Stomach (tissue), 9 donors: ENCODE data around the gene RBFOX2. TPM values are rescaled to one million over a fixed set of nuclear protein-coding genes. Genes with fewer than 3 reads are reported as not detected.

Source experiments
- DNase-seq, 2 donors: peaks; one replicate each; pipeline versions ENCODE4 v3.0.0 to v3.0.0-alpha.2; 2013 to 2019
- H3K27ac ChIP-seq, 5 donors: fragments of 200-600 bp in 4 of 5; sonication (generic) in 4 of 5; one replicate each; pipeline ENCODE4 v1.5.1; 2013 to 2019; ENCODE audit warnings: mild to moderate bottlenecking in 1 of 5, moderate library complexity in 1 of 5
- H3K27me3 ChIP-seq, 3 donors: fragments of 200-600 bp; sonication (generic); one replicate each; pipeline ENCODE4 v1.5.1; 2017 to 2019; ENCODE audit warnings: mixed run types in 1 of 3
- H3K36me3 ChIP-seq, 4 donors: fragments of 200-600 bp; sonication (generic); 1 replicate in 3 of 4; 2 replicates in 1 of 4; pipeline ENCODE4 v1.5.1; 2016 to 2019
- H3K4me1 ChIP-seq, 4 donors: fragments of 200-600 bp; sonication (generic); one replicate each; pipeline ENCODE4 v1.5.1; 2016 to 2019
- H3K4me3 ChIP-seq, 4 donors: fragments of 200-600 bp; sonication (generic) in 3 of 4; one replicate each; pipeline ENCODE4 v1.5.1; 2016 to 2019; ENCODE audit warnings: mild to moderate bottlenecking in 1 of 4
- H3K9me3 ChIP-seq, 4 donors: fragments of 200-600 bp; sonication (generic); one replicate each; pipeline ENCODE4 v1.5.1; 2016 to 2019
- EP300 ChIP-seq: sonication (generic); formaldehyde crosslinking; IDR thresholded peaks from one replicate; pipeline ENCODE4 v1.6.1; 2017; ENCODE audit warnings: antibody characterized with exemption
- POLR2A ChIP-seq, 4 donors: fragments of 450-650 bp; IDR thresholded peaks; one replicate each; pipeline ENCODE4 v1.6.1; 2016; ENCODE audit warnings: antibody characterized with exemption in 4 of 4, control low read depth in 2 of 4, mild to moderate bottlenecking in 1 of 4, moderate library complexity in 1 of 4
- POLR2AphosphoS5 ChIP-seq, 3 donors: sonication (generic); formaldehyde crosslinking; IDR thresholded peaks; one replicate each; pipeline ENCODE4 v1.6.1; 2016; ENCODE audit warnings: antibody characterized with exemption in 3 of 3
- WGBS, 5 donors: extraction: QIAGEN DNeasy Blood & Tissue Kit in 3 of 5; methylation state at CpG; one replicate each; pipeline versions ENCODE4 v1.1.5 to v1.1.7; 2013 to 2018; 5-methylcytosine and 5-hydroxymethylcytosine counted together
- intact Hi-C: fragments of 100-400 bp; cut with DNase I; formaldehyde crosslinking; loops from one replicate; pipeline ENCODE4 v1.15.1; 2023; ENCODE audit warnings: low total_unique reads
- polyA plus RNA-seq, 3 donors: library from polyadenylated mRNA; stranded (reverse); fragments of 200-250 nt; gene quantifications; one replicate each; pipeline ENCODE4 v1.2.3, GENCODE V29; 2013
- total RNA-seq, 5 donors: library from RNA; depleted of rRNA; stranded (reverse); fragments of >200 nt; gene quantifications; one replicate each; pipeline versions ENCODE4 v1.1.0 to v1.2.3, GENCODE V29; 2014 to 2016
- TF ChIP-seq, protein P1 (sequence below), 7 experiments: fragments of 450-650 bp in 4 of 7; fragments of 200-600 bp in 3 of 7; sonication (generic) in 3 of 7; IDR thresholded peaks; one replicate each; pipeline ENCODE4 v1.5.1; 2016 to 2019; ENCODE audit warnings: antibody characterized with exemption in 7 of 7, control low read depth in 2 of 7, mild to moderate bottlenecking in 1 of 7
- donor health status: healthy with polysubstance abuse.
- donor health status: Bipolar disorder and iron deficiency.
- donor health status: healthy.

The RBFOX2 gene
- total and polyA plus RNA-seq, 8 donors = 14.9 to 176 (median 46.7) TPM

DNA sequence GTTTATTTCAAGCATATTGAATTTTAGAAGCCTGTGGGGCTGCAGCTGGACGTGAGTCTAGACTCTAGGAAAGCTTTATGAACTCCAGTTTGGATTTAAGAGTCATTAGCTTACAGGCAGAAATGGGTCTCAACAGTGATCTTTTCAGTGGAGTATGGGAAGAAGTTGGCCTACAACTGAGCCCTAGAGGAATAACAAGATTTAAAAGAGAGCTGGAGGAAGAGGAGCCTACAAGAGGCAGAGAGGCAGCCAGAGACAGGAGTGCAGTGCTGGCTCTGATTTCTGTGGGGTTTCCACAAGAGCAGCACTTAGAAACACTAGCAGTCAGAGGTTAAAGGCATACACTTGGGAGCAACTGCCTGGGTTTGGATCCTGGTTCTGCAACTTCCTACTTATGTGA is 293.1 kb downstream of the RBFOX2 start:
- intact Hi-C loops = no loop called here
- TF ChIP-seq EP300 (no peak), POLR2A (IDR thresholded peaks at IDR 0.05) (no peak), POLR2AphosphoS5 (IDR thresholded peaks at IDR 0.05) (no peak)
- TF ChIP-seq, protein P1, sequence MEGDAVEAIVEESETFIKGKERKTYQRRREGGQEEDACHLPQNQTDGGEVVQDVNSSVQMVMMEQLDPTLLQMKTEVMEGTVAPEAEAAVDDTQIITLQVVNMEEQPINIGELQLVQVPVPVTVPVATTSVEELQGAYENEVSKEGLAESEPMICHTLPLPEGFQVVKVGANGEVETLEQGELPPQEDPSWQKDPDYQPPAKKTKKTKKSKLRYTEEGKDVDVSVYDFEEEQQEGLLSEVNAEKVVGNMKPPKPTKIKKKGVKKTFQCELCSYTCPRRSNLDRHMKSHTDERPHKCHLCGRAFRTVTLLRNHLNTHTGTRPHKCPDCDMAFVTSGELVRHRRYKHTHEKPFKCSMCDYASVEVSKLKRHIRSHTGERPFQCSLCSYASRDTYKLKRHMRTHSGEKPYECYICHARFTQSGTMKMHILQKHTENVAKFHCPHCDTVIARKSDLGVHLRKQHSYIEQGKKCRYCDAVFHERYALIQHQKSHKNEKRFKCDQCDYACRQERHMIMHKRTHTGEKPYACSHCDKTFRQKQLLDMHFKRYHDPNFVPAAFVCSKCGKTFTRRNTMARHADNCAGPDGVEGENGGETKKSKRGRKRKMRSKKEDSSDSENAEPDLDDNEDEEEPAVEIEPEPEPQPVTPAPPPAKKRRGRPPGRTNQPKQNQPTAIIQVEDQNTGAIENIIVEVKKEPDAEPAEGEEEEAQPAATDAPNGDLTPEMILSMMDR (IDR thresholded peaks at IDR 0.05) = no peak

DNA sequence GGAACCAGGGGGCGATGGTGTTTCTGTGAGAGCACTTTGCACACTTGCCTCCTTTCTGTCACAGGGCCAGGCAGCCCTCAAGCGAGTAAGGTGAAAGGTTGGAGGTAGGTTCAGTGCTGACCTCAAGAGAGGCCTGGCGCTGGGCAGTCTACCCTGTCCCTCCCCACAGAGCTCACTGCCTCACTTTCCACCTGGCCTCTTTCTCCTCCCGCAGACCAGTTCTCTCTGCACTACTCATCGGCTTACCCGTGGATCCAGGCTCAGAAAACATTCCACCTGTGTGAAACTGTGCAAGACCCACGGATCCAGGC is 294.2 kb downstream of the RBFOX2 start:
- Histone ChIP-seq H3K27me3 (no peaks in the 10 kb centered on the region), H3K36me3 (peaks cover 3 to 24% (median 21%) of the 10 kb centered on the region in 4 donors), H3K27ac (no peak overlapping the region), H3K4me1 (no peaks in the 10 kb centered on the region), H3K9me3 (no peaks in the 10 kb centered on the region), H3K4me3 (no peak overlapping the region)
- no peak for DNase-seq
- TF ChIP-seq POLR2AphosphoS5 (IDR thresholded peaks at IDR 0.05) (no peak), POLR2A (IDR thresholded peaks at IDR 0.05) (no peak), EP300 (no peak)
- TF ChIP-seq, protein P1 (IDR thresholded peaks at IDR 0.05) = no peak
- WGBS, 5 donors = 74 to 87% (median 82%) methylated on average over 7 of the region's 7 CpGs
- intact Hi-C loops = no loop called here

More for the DNA sequence above, 293.1 kb downstream of the RBFOX2 start:
- Histone ChIP-seq H3K27me3 (no peaks in the 10 kb centered on the region), H3K27ac (no peak overlapping the region), H3K9me3 (no peaks in the 10 kb centered on the region), H3K36me3 (peaks cover 3 to 24% (median 21%) of the 10 kb centered on the region in 4 donors), H3K4me3 (no peak overlapping the region), H3K4me1 (no peaks in the 10 kb centered on the region)
- WGBS, 5 donors = 73 to 84% (median 79%) methylated on average over 1 of the region's 1 CpG
- no peak for DNase-seq

DNA sequence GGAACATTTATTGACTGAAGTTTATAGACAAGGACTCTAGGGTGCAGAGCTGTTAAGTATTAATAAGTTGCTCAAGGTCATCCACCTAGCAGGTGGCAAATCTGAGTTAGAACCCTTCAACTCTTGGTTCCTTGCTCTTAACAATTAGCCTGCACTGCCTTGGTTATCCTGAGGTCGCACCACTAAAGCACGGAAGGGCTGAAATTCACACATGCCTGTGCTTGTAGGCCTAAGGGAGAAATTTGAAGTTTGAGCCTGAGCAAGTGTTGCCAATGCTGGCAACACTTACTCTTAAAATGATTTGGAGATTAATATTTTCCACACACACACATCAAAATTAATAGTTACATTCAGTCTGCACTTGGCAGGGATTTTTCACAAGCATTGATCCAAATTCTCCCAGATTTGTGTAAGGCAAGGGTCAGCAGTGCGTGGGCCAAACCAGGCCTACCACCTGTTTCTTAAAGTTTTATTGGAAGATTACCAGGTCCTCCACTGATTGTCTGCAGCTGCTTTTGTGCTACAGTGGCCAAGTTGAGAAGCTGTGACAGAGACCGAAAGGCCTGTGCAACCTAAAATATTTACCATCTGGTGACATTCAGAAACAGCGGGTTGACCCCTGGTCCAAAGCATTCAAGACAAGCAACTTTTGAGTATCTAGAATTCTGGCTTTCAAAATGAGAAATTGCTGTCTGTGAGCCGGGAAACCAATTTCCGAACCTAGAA is 294.7 kb downstream of the RBFOX2 start:
- Histone ChIP-seq H3K4me1 (peaks cover 0 to 3% (median 0%) of the 10 kb centered on the region in 4 donors), H3K27me3 (no peaks in the 10 kb centered on the region), H3K36me3 (peaks cover 3 to 21% (median 17%) of the 10 kb centered on the region in 4 donors), H3K9me3 (no peaks in the 10 kb centered on the region), H3K4me3 (no peak overlapping the region), H3K27ac (no peak overlapping the region)
- intact Hi-C loops = no loop called here
- no peak for TF ChIP-seq POLR2A (IDR thresholded peaks at IDR 0.05)
- TF ChIP-seq POLR2AphosphoS5 (IDR thresholded peaks at IDR 0.05) = peak in 1 of 3 donors; percentile 3
- peak in 1 of 2 donors; percentile 57 for DNase-seq
- 62 to 77% (median 66%) methylated on average over 7 of the region's 7 CpGs for WGBS, 5 donors

DNA sequence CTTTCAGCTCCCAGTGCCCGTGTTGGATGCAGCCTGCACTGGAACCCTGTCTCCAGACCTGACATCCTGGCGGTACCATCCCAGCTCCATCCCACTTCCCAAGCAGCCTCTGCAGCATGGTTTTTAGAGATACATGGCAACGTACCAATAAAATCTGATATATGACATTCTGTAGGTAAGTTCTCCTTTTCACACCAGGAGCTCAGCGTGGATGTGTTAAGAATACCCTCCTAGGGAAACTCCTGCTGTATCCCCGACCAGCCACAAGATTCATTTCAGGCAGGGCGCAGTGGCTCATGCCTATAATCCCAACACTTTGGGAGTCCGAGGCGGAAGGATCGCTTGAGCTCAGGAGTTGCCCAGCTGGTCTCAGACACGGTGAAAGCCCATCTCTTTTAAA is 295.6 kb downstream of the RBFOX2 start:
- H3K4me3 ChIP-seq = no peak overlapping the region
- intact Hi-C loops = no loop called here
- H3K9me3 ChIP-seq = no peaks in the 10 kb centered on the region
- H3K27me3 ChIP-seq = no peaks in the 10 kb centered on the region
- no peak overlapping the region for H3K27ac ChIP-seq
- no peak for DNase-seq
- H3K4me1 ChIP-seq = peaks cover 0 to 5% (median 0%) of the 10 kb centered on the region in 4 donors
- TF ChIP-seq, protein P1 (IDR thresholded peaks at IDR 0.05) = no peak
- TF ChIP-seq EP300 (no peak), POLR2A (IDR thresholded peaks at IDR 0.05) (no peak), POLR2AphosphoS5 (IDR thresholded peaks at IDR 0.05) (no peak)
- 85 to 91% (median 88%) methylated on average over 10 of the region's 10 CpGs for WGBS, 5 donors
- H3K36me3 ChIP-seq = peaks cover 0 to 11% (median 8%) of the 10 kb centered on the region in 4 donors

DNA sequence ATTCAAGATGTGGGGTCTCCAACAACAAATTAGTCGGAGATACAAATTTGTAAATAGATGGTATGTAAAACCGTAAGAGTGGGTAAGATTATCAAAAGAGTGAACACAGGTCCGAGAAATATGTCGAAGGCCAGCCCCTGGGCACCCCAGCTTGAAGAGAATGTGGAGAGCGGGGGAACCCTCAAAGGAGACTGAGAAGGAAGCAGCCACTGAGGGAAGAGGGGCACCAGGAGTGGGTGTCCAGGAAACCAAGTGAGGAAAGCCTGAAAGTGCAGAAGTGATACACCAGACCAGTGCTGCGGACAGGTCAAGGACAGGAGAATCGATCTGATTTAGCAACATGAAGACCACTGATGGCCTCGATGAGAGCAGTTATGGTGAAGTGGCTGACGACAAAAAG is 296.5 kb downstream of the RBFOX2 start:
- H3K27ac ChIP-seq = no peak overlapping the region
- TF ChIP-seq, protein P1 (IDR thresholded peaks at IDR 0.05) = no peak
- TF ChIP-seq EP300 (no peak), POLR2A (IDR thresholded peaks at IDR 0.05) (no peak), POLR2AphosphoS5 (IDR thresholded peaks at IDR 0.05) (no peak)
- no peak for DNase-seq
- H3K9me3 ChIP-seq = no peaks in the 10 kb centered on the region
- H3K4me3 ChIP-seq = no peak overlapping the region
- no peaks in the 10 kb centered on the region for H3K27me3 ChIP-seq
- peaks cover 0 to 5% (median 2%) of the 10 kb centered on the region in 4 donors for H3K36me3 ChIP-seq
- H3K4me1 ChIP-seq = peaks cover 0 to 5% (median 0%) of the 10 kb centered on the region in 4 donors
- WGBS, 5 donors = 93 to 97% (median 95%) methylated on average over 9 of the region's 9 CpGs
- intact Hi-C loops = no loop called here
